Right lobe of liver (tissue), 6 donors: ENCODE measurements around the gene NBDY. TPM values are rescaled to one million over a fixed set of nuclear protein-coding genes. Genes with fewer than 3 reads are reported as not detected.

Source experiments
- ATAC-seq, 4 donors: fragments of 200-7000 bp; cut with Tn5 transposase; one replicate each; pipeline ENCODE4 v1.9.1; 2020; ENCODE audit warnings: mild to moderate bottlenecking in 4 of 4, moderate library complexity in 4 of 4
- DNase-seq, 3 donors: peaks; one replicate each; pipeline ENCODE4 v3.0.0-alpha.2; 2020
- H3K27ac ChIP-seq, 3 donors: fragments of 200-600 bp; one replicate each; pipeline ENCODE4 v1.8.0; 2022
- H3K27me3 ChIP-seq, 2 donors: fragments of 200-600 bp; one replicate each; pipeline ENCODE4 v1.8.0; 2022
- H3K36me3 ChIP-seq, 4 donors: fragments of 200-600 bp; sonication (generic) in 1 of 4; one replicate each; pipeline versions ENCODE4 v1.5.1 to v1.8.0; 2017 to 2022; ENCODE audit warnings: control low read depth in 1 of 4
- H3K4me1 ChIP-seq, 4 donors: fragments of 200-600 bp; sonication (generic) in 1 of 4; one replicate each; pipeline versions ENCODE4 v1.5.1 to v1.8.0; 2017 to 2022; ENCODE audit warnings: control low read depth in 1 of 4
- H3K4me3 ChIP-seq, 3 donors: fragments of 200-600 bp; one replicate each; pipeline ENCODE4 v1.8.0; 2022
- H3K9me3 ChIP-seq, 4 donors: fragments of 200-600 bp; sonication (generic) in 1 of 4; one replicate each; pipeline versions ENCODE4 v1.5.1 to v1.8.0; 2017 to 2022; ENCODE audit warnings: control low read depth in 1 of 4
- POLR2A ChIP-seq: fragments of 450-650 bp; IDR thresholded peaks from one replicate; pipeline ENCODE4 v1.6.1; 2017; ENCODE audit warnings: antibody characterized with exemption, mild to moderate bottlenecking
- WGBS: methylation state at CpG from one replicate; pipeline ENCODE4 v1.1.6; 2018; ENCODE audit warnings: low coverage, low lambda C conversion rate; ENCODE audit not compliant: insufficient coverage; ENCODE audit errors: missing lambda C conversion rate; 5-methylcytosine and 5-hydroxymethylcytosine counted together
- intact Hi-C, 2 donors: fragments of 100-400 bp; cut with DNase I; formaldehyde crosslinking; loops; one replicate each; pipeline versions ENCODE4 v1.11.2 to v1.14.1; 2022
- total RNA-seq, 6 experiments: library from RNA; depleted of rRNA in 2 of 6; stranded (reverse); fragments of >200 nt in 2 of 6; fragmentation: NEBNext Ultra II Directional in 3 of 6; extraction: Animal tissue kit (Norgen Biotek cat#: 25700) in 3 of 6; gene quantifications; one replicate each; pipeline versions ENCODE4 v1.1.0 to v1.2.4, GENCODE V29; 2016 to 2023
- TF ChIP-seq, protein P1 (sequence below), 4 donors: fragments of 200-600 bp in 3 of 4; fragments of 450-650 bp in 1 of 4; IDR thresholded peaks; one replicate each; pipeline versions ENCODE4 v1.5.1 to v1.8.0; 2016 to 2022; ENCODE audit warnings: antibody characterized with exemption in 4 of 4, mild to moderate bottlenecking in 2 of 4
- donor health status: DM: no; HTN: yes; CAD: no.
- donor health status: DM: no; HTN: no; CAD: no.
- donor health status: DM: no; HTN: no; CAD: no.
- donor health status: DM: no; HTN: yes; CAD: no.
- donor health status: DM: no; HTN: yes; CAD: no.

Gene NBDY
- total RNA-seq, 6 experiments from 2014 or later: 2.8 to 10.0 (median 5.4) TPM

DNA sequence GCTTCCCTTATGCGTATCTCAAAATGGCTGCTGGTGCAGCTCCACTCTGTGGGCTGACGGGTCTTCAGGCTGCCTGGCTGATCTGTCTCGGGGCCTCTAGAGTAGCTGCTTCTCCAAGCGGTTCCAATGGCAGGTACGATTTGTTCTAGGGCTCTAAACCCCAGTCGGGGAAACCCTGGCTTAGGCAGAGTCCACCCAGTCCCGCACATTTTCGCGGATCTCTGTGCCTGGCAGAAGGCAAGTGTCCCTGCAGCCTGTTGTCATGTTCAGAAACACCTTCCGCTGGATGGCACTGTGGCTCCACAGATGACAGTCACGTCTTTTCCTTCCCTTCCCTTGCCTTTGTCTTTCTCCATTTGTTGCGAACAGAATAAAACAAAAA, 54.4 kb downstream of the NBDY start:
- ATAC-seq (peak in 3 of 4 donors; percentile 28 to 47 (median 36)), DNase-seq (peak in 2 of 3 donors; percentile 77 to 84)
- peaks cover 0 to 8% (median 0%) of the 10 kb centered on the region in 4 donors for H3K4me1 ChIP-seq
- intact Hi-C loops: no loop called here
- H3K27ac ChIP-seq: peak overlapping the region; percentile 47 to 78 (median 70)
- TF ChIP-seq, protein P1, sequence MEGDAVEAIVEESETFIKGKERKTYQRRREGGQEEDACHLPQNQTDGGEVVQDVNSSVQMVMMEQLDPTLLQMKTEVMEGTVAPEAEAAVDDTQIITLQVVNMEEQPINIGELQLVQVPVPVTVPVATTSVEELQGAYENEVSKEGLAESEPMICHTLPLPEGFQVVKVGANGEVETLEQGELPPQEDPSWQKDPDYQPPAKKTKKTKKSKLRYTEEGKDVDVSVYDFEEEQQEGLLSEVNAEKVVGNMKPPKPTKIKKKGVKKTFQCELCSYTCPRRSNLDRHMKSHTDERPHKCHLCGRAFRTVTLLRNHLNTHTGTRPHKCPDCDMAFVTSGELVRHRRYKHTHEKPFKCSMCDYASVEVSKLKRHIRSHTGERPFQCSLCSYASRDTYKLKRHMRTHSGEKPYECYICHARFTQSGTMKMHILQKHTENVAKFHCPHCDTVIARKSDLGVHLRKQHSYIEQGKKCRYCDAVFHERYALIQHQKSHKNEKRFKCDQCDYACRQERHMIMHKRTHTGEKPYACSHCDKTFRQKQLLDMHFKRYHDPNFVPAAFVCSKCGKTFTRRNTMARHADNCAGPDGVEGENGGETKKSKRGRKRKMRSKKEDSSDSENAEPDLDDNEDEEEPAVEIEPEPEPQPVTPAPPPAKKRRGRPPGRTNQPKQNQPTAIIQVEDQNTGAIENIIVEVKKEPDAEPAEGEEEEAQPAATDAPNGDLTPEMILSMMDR (IDR thresholded peaks at IDR 0.05): peak; percentile 40 to 63 (median 51)
- TF ChIP-seq POLR2A: no peak
- 36% methylated on average over 11 of the region's 12 CpGs for WGBS
- H3K9me3 ChIP-seq: no peaks in the 10 kb centered on the region
- H3K36me3 ChIP-seq: no peaks in the 10 kb centered on the region
- peak overlapping the region; percentile 15 to 56 (median 46) for H3K4me3 ChIP-seq
- no peaks in the 10 kb centered on the region for H3K27me3 ChIP-seq

DNA sequence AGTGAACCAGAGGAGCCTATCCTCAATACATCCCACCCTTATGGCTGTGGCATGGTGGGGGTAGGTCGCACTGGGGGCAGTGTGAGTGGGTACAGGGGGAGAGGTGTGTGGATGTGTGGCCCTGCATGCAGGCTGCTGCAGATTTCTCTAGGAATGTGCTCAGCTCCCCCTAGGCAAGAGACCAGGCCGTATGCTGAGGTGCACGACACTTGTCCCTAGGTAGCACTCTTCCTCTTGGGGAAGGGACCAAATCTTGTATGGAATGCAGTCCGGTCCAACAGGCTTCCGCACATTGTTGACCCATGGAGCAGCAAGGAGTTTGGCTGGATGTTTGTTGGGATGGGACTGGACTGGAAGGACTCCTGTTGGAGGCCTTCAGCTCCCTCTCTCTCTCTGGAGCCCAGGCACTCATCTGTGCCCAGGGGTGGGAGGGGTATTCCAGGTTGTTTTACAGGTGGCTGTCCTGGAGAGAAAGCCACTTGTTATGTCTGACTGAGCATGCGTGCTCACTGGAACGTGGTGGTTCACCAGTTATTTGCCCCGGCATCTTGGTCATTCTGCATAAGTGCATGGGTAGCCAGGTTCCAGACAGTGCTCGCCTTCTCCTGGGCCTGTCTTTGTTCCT, 55.1 kb downstream of the NBDY start:
- ATAC-seq (no peak), DNase-seq (peak in 2 of 3 donors; percentile 12 to 36)
- Histone ChIP-seq H3K4me1 (peaks cover 0 to 8% (median 0%) of the 10 kb centered on the region in 4 donors), H3K9me3 (no peaks in the 10 kb centered on the region), H3K4me3 (no peak overlapping the region), H3K27me3 (no peaks in the 10 kb centered on the region), H3K27ac (no peak overlapping the region), H3K36me3 (no peaks in the 10 kb centered on the region)
- intact Hi-C loops: no loop called here
- 48% methylated on average over 4 of the region's 9 CpGs for WGBS
- TF ChIP-seq POLR2A: no peak
- TF ChIP-seq, protein P1 (IDR thresholded peaks at IDR 0.05): no peak

DNA sequence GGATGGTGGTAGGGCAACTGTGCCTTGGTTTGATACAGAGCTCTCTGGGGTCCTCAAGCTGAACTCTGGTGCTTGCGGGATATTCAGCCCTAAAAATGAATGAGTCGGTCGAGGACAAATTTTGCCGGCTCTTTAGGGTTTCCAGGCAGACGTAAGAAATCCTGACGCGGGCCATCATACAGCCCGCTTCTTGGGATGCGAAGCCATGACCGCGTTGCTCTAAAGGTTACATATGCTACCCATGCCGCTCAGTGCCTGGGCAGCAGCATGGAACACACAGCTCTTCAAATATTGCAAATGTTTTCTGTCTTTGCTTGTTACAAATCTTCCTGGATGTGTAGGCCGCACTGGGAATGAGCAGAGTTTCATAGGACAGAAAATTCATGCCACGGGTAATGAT, 55.6 kb downstream of the NBDY start:
- WGBS: 91% methylated on average over 7 of the region's 14 CpGs
- intact Hi-C loops: no loop called here

DNA sequence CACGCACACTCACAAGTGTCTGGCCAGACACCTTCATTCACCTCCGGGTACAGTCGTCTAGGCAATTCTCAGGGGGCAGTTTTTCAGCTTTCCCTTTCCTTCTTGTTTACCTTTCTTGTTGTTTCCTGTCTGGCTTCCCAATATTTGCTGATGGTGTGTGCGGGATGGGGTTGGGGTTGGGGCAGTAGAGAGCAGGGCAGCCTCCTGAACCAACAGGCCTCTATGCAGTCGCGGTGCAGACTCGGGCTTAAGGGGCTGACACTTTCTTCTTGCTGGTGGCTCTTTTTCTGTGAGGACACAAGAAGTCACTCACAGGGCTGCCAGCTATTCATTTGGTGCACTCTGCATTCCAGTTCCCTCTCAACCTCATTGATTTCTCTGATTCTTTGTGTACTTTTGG, 56.4 kb downstream of the NBDY start:
- TF ChIP-seq, protein P1 (IDR thresholded peaks at IDR 0.05): no peak
- no peak for TF ChIP-seq POLR2A
- 52% methylated on average over 5 of the region's 7 CpGs for WGBS
- H3K4me3 ChIP-seq: no peak overlapping the region
- DNase-seq (peak in 2 of 3 donors; percentile 14 to 17), ATAC-seq (no peak)
- intact Hi-C loops: no loop called here
- no peak overlapping the region for H3K27ac ChIP-seq
- H3K36me3 ChIP-seq: no peaks in the 10 kb centered on the region
- peaks cover 0 to 8% (median 0%) of the 10 kb centered on the region in 4 donors for H3K4me1 ChIP-seq
- H3K27me3 ChIP-seq: no peaks in the 10 kb centered on the region
- no peaks in the 10 kb centered on the region for H3K9me3 ChIP-seq

More for the DNA sequence above, 55.6 kb downstream of the NBDY start:
- Histone ChIP-seq H3K4me1 (peaks cover 0 to 8% (median 0%) of the 10 kb centered on the region in 4 donors), H3K27ac (no peak overlapping the region), H3K36me3 (no peaks in the 10 kb centered on the region), H3K4me3 (no peak overlapping the region), H3K27me3 (no peaks in the 10 kb centered on the region), H3K9me3 (no peaks in the 10 kb centered on the region)
- ATAC-seq (no peak), DNase-seq (peak in 2 of 3 donors; percentile 3 to 22)
- TF ChIP-seq, protein P1 (IDR thresholded peaks at IDR 0.05): no peak
- TF ChIP-seq POLR2A: no peak
